Measurements from ENCODE around the gene SEMA3B.
"Not testable (repeated sequence)": the region's sequence is repeated elsewhere in the genome, so short reads cannot be mapped to it uniquely, and the experiment has no call there.

Gene SEMA3B

GRCh38 chr3:50260027-50260941, 8.7 kb upstream of the SEMA3B start:
- DNase-seq: peak; percentile 73

- no peak for DNase-seq
Measured at GRCh38 chr3:50260942-50261441, 8.0 kb upstream of the SEMA3B start.

GRCh38 chr3:50261505-50261904, 7.4 kb upstream of the SEMA3B start:
- no peak for DNase-seq

- not testable (repeated sequence) for DNase-seq
Measured at GRCh38 chr3:50262200-50262599, 6.7 kb upstream of the SEMA3B start.

GRCh38 chr3:50262778-50263177, 6.2 kb upstream of the SEMA3B start:
- no peak for DNase-seq

- no peak for DNase-seq
Measured at GRCh38 chr3:50263478-50264382, 5.2 kb upstream of the SEMA3B start.

GRCh38 chr3:50264383-50264963, 4.5 kb upstream of the SEMA3B start:
- no peak for DNase-seq

GRCh38 chr3:50264964-50265485, 3.9 kb upstream of the SEMA3B start:
- no peak for DNase-seq

- DNase-seq: no peak
Measured at GRCh38 chr3:50265571-50265970, 3.4 kb upstream of the SEMA3B start.

GRCh38 chr3:50266017-50266416, 2.9 kb upstream of the SEMA3B start:
- no peak for DNase-seq

- DNase-seq: no peak
Measured at GRCh38 chr3:50266836-50267235, 2.1 kb upstream of the SEMA3B start.

GRCh38 chr3:50267280-50267913, 1.6 kb upstream of the SEMA3B start:
- no peak for DNase-seq

- DNase-seq: no peak
Measured at GRCh38 chr3:50268276-50268675, 671 bp upstream of the SEMA3B start.

GRCh38 chr3:50269460-50269859, 513 bp downstream of the SEMA3B start:
- no peak for DNase-seq

GRCh38 chr3:50269977-50270413, 1.0 kb downstream of the SEMA3B start:
- DNase-seq: no peak

- no peak for DNase-seq
Measured at GRCh38 chr3:50270422-50271224, 1.7 kb downstream of the SEMA3B start.

GRCh38 chr3:50271314-50271936, 2.5 kb downstream of the SEMA3B start:
- DNase-seq: no peak

- not testable (repeated sequence) for DNase-seq
Measured at GRCh38 chr3:50272538-50272910, 3.6 kb downstream of the SEMA3B start.

GRCh38 chr3:50272911-50273688, 4.2 kb downstream of the SEMA3B start:
- DNase-seq: peak; percentile 81 to 88

GRCh38 chr3:50273689-50274065, 4.7 kb downstream of the SEMA3B start:
- no peak for DNase-seq
